Loucy (cell line): ENCODE results near the gene ADCY2.

Experiments
- H2AFZ ChIP-seq: fragments of 200-600 bp; sonication (generic); 2 replicates; pipeline ENCODE4 v1.6.0; 2016; ENCODE audit warnings: antibody characterized with exemption, mild to moderate bottlenecking, low read length, moderate library complexity
- H3F3A ChIP-seq: fragments of 200-600 bp; 2 replicates; pipeline ENCODE4 v1.6.0; 2016; ENCODE audit warnings: antibody characterized with exemption, low read depth, mild to moderate bottlenecking
- H3K27me3 ChIP-seq: fragments of 200-600 bp; sonication (generic); 2 replicates; pipeline ENCODE4 v1.6.1; 2014; ENCODE audit warnings: low read length, mild to moderate bottlenecking; ENCODE audit not compliant: insufficient read depth, poor library complexity, severe bottlenecking
- H3K36me3 ChIP-seq: fragments of 200-600 bp; sonication (generic); 2 replicates; pipeline ENCODE4 v1.6.1; 2016; ENCODE audit warnings: low read length; ENCODE audit not compliant: insufficient read depth
- H3K4me1 ChIP-seq: fragments of 200-600 bp; sonication (generic); 2 replicates; pipeline ENCODE4 v1.5.1; 2014; ENCODE audit warnings: low read length, mild to moderate bottlenecking; ENCODE audit not compliant: insufficient read depth, poor library complexity, severe bottlenecking
- H3K4me2 ChIP-seq: fragments of 200-600 bp; sonication (generic); 2 replicates; pipeline ENCODE4 v1.6.0; 2014; ENCODE audit warnings: antibody characterized with exemption, low read length, low read depth, mild to moderate bottlenecking; ENCODE audit not compliant: poor library complexity, severe bottlenecking
- H3K4me3 ChIP-seq: fragments of 200-600 bp; sonication (generic); 2 replicates; pipeline ENCODE4 v1.5.1; 2014; ENCODE audit warnings: low read length, mild to moderate bottlenecking, mixed read lengths; ENCODE audit not compliant: poor library complexity, severe bottlenecking
- H3K79me2 ChIP-seq: fragments of 200-600 bp; sonication (generic); 2 replicates; pipeline ENCODE4 v1.6.1; 2014; ENCODE audit warnings: low read length; ENCODE audit not compliant: insufficient read depth
- H3K9ac ChIP-seq: fragments of 200-600 bp; sonication (generic); 2 replicates; pipeline ENCODE4 v1.6.0; 2014; ENCODE audit warnings: mild to moderate bottlenecking, low read depth, low read length, moderate library complexity; ENCODE audit not compliant: poor library complexity, severe bottlenecking
- H3K9me2 ChIP-seq: fragments of 200-600 bp; sonication (generic); replicated peaks from 2 replicates; pipeline ENCODE4 v1.6.1; 2016; ENCODE audit warnings: low read depth, low read length, mixed read lengths
- H3K9me3 ChIP-seq: fragments of 200-600 bp; sonication (generic); 2 replicates; pipeline ENCODE4 v1.6.1; 2014; ENCODE audit warnings: mild to moderate bottlenecking, antibody characterized with exemption, low read length, low read depth; ENCODE audit not compliant: insufficient read depth
- H4K20me1 ChIP-seq: fragments of 200-600 bp; sonication (generic); 2 replicates; pipeline ENCODE4 v1.6.0; 2014; ENCODE audit warnings: antibody characterized with exemption, low read length, mild to moderate bottlenecking; ENCODE audit not compliant: insufficient read depth, poor library complexity, severe bottlenecking
- CTCF ChIP-seq: fragments of 200-600 bp; sonication (generic); conservative IDR thresholded peaks from 2 replicates; pipeline ENCODE4 v1.5.1; 2014; ENCODE audit warnings: mild to moderate bottlenecking, antibody characterized with exemption, low read length
- EZH2phosphoT487 ChIP-seq: fragments of 200-600 bp; IDR thresholded peaks from 2 replicates; pipeline ENCODE4 v1.6.1; 2018; ENCODE audit warnings: antibody characterized with exemption, mild to moderate bottlenecking, moderate library complexity, borderline replicate concordance

ADCY2 gene

GRCh38 chr5:7518947-7519560, 123.1 kb downstream of the ADCY2 start:
- Histone ChIP-seq H2AFZ (no peak overlapping the region), H3K4me1 (no peaks in the 10 kb centered on the region), H4K20me1 (no peaks in the 10 kb centered on the region), H3K4me3 (no peak overlapping the region), H3K4me2 (no peak overlapping the region), H3F3A (no peaks in the 10 kb centered on the region), H3K9ac (no peak overlapping the region), H3K36me3 (no peaks in the 10 kb centered on the region), H3K9me2 (no peaks in the 10 kb centered on the region), H3K79me2 (no peaks in the 10 kb centered on the region), H3K9me3 (no peaks in the 10 kb centered on the region), H3K27me3 (no peaks in the 10 kb centered on the region)
- no peak for TF ChIP-seq EZH2phosphoT487
- no peak for TF ChIP-seq CTCF

- Histone ChIP-seq H2AFZ (no peak overlapping the region), H3K36me3 (no peaks in the 10 kb centered on the region), H3K4me1 (no peaks in the 10 kb centered on the region), H3K4me2 (no peak overlapping the region), H3K27me3 (no peaks in the 10 kb centered on the region), H3K9me3 (no peaks in the 10 kb centered on the region), H3K4me3 (no peak overlapping the region), H3K79me2 (no peaks in the 10 kb centered on the region), H4K20me1 (no peaks in the 10 kb centered on the region), H3K9me2 (no peaks in the 10 kb centered on the region), H3K9ac (no peak overlapping the region), H3F3A (no peaks in the 10 kb centered on the region)
- TF ChIP-seq CTCF: no peak
Observed at GRCh38 chr5:7519564-7519963, 123.6 kb downstream of the ADCY2 start.

GRCh38 chr5:7529880-7530279, 133.9 kb downstream of the ADCY2 start:
- Histone ChIP-seq H3K9me2 (no peaks in the 10 kb centered on the region), H3K9ac (no peak overlapping the region), H3K9me3 (no peaks in the 10 kb centered on the region), H3K4me1 (no peaks in the 10 kb centered on the region), H3F3A (no peaks in the 10 kb centered on the region), H4K20me1 (no peaks in the 10 kb centered on the region), H2AFZ (no peak overlapping the region), H3K4me2 (no peak overlapping the region), H3K36me3 (no peaks in the 10 kb centered on the region), H3K27me3 (no peaks in the 10 kb centered on the region), H3K79me2 (no peaks in the 10 kb centered on the region), H3K4me3 (no peak overlapping the region)
- no peak for TF ChIP-seq EZH2phosphoT487

- no peaks in the 10 kb centered on the region for H3K79me2 ChIP-seq
- H4K20me1 ChIP-seq: no peaks in the 10 kb centered on the region
Observed at GRCh38 chr5:7533941-7534340, 138.0 kb downstream of the ADCY2 start.

More at GRCh38 chr5:7533941-7534340, 138.0 kb downstream of the ADCY2 start:
- Histone ChIP-seq H3K36me3 (no peaks in the 10 kb centered on the region), H3F3A (no peaks in the 10 kb centered on the region), H3K9ac (no peak overlapping the region), H3K27me3 (no peaks in the 10 kb centered on the region), H3K9me3 (no peaks in the 10 kb centered on the region; the same call in 1 of the 2 replicates), H3K4me2 (no peak overlapping the region), H2AFZ (no peak overlapping the region), H3K4me3 (no peak overlapping the region), H3K4me1 (no peaks in the 10 kb centered on the region), H3K9me2 (no peaks in the 10 kb centered on the region)
- TF ChIP-seq CTCF: no peak
- no peak for TF ChIP-seq EZH2phosphoT487
